Measurements from ENCODE around the gene TMEM25.

- TF ChIP-seq CTCF (tag by site-specific recombination; IDR thresholded peaks at IDR 0.05) = no peak
- TF ChIP-seq, protein P1, sequence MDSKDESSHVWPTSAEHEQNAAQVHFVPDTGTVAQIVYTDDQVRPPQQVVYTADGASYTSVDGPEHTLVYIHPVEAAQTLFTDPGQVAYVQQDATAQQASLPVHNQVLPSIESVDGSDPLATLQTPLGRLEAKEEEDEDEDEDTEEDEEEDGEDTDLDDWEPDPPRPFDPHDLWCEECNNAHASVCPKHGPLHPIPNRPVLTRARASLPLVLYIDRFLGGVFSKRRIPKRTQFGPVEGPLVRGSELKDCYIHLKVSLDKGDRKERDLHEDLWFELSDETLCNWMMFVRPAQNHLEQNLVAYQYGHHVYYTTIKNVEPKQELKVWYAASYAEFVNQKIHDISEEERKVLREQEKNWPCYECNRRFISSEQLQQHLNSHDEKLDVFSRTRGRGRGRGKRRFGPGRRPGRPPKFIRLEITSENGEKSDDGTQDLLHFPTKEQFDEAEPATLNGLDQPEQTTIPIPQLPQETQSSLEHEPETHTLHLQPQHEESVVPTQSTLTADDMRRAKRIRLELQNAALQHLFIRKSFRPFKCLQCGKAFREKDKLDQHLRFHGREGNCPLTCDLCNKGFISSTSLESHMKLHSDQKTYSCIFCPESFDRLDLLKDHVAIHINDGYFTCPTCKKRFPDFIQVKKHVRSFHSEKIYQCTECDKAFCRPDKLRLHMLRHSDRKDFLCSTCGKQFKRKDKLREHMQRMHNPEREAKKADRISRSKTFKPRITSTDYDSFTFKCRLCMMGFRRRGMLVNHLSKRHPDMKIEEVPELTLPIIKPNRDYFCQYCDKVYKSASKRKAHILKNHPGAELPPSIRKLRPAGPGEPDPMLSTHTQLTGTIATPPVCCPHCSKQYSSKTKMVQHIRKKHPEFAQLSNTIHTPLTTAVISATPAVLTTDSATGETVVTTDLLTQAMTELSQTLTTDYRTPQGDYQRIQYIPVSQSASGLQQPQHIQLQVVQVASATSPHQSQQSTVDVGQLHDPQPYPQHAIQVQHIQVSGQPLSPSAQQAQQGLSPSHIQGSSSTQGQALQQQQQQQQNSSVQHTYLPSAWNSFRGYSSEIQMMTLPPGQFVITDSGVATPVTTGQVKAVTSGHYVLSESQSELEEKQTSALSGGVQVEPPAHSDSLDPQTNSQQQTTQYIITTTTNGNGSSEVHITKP (tag by site-specific recombination; IDR thresholded peaks at IDR 0.05) = no peak
- no peak for TF ChIP-seq ZNF423 (tag by site-specific recombination; IDR thresholded peaks at IDR 0.05)
- TF ChIP-seq ZNF510 (tag by site-specific recombination; IDR thresholded peaks at IDR 0.05; ENCODE audit: insufficient replicate concordance) = no peak
- no peak for TF ChIP-seq ZNF157 (tag by site-specific recombination; IDR thresholded peaks at IDR 0.05)
- TF ChIP-seq ZNF335 (tag by site-specific recombination; conservative IDR thresholded peaks at IDR 0.05) = no peak
- no peak for TF ChIP-seq ZFP41 (tag by site-specific recombination; IDR thresholded peaks at IDR 0.05; ENCODE audit: borderline replicate concordance)
- TF ChIP-seq, protein P2, sequence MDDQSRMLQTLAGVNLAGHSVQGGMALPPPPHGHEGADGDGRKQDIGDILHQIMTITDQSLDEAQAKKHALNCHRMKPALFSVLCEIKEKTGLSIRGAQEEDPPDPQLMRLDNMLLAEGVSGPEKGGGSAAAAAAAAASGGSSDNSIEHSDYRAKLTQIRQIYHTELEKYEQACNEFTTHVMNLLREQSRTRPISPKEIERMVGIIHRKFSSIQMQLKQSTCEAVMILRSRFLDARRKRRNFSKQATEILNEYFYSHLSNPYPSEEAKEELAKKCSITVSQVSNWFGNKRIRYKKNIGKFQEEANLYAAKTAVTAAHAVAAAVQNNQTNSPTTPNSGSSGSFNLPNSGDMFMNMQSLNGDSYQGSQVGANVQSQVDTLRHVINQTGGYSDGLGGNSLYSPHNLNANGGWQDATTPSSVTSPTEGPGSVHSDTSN (CRISPR knock-in tag; IDR thresholded peaks at IDR 0.05) = no peak
- no peak for TF ChIP-seq TSHZ1 (tag by site-specific recombination; IDR thresholded peaks at IDR 0.05; ENCODE audit: borderline replicate concordance)
- TF ChIP-seq ZNF623 (tag by site-specific recombination; IDR thresholded peaks at IDR 0.05) = no peak
- TF ChIP-seq ELK4 (IDR thresholded peaks at IDR 0.05; ENCODE audit: borderline replicate concordance, low read depth, low read length) = no peak
- TF ChIP-seq ZNF138 (tag by site-specific recombination; IDR thresholded peaks at IDR 0.05; ENCODE audit: borderline replicate concordance) = no peak
- TF ChIP-seq ZNF398 (tag by site-specific recombination; IDR thresholded peaks at IDR 0.05) = no peak
- TF ChIP-seq ZNF366 (tag by site-specific recombination; conservative IDR thresholded peaks at IDR 0.05) = no peak
Measured at GRCh38 chr11:118537409-118537980, 6.5 kb downstream of the TMEM25 start.

Measured in HEK293 (cell line).